Astrocyte of the cerebellum (primary cell): ENCODE results near the gene FAM227B.

Experiments used
- DNase-seq: peaks from one replicate; pipeline ENCODE4 v3.0.0-alpha.2; 2011; ENCODE audit warnings: low read depth
- H3K4me3 ChIP-seq: 2 replicates; pipeline ENCODE4 v1.5.1; 2011; ENCODE audit warnings: mild to moderate bottlenecking, low read depth, low read length, moderate library complexity
- in situ Hi-C: cut with HindIII; loops from 2 replicates; pipeline ENCODE4 v1.10.0; 2017; ENCODE audit warnings: low sequenced_read_pairs
- TF ChIP-seq, protein P1 (sequence below): IDR thresholded peaks from 2 replicates; pipeline ENCODE4 v1.5.1; 2012; ENCODE audit warnings: low read length, low read depth, moderate library complexity, mild to moderate bottlenecking; ENCODE audit errors: missing control alignments

FAM227B gene

GRCh38 chr15:49452595-49452994 lies 168.0 kb downstream of the FAM227B start:
- in situ Hi-C loops = no loop called here
- no peak for DNase-seq
- no peak overlapping the region for H3K4me3 ChIP-seq
- TF ChIP-seq, protein P1, sequence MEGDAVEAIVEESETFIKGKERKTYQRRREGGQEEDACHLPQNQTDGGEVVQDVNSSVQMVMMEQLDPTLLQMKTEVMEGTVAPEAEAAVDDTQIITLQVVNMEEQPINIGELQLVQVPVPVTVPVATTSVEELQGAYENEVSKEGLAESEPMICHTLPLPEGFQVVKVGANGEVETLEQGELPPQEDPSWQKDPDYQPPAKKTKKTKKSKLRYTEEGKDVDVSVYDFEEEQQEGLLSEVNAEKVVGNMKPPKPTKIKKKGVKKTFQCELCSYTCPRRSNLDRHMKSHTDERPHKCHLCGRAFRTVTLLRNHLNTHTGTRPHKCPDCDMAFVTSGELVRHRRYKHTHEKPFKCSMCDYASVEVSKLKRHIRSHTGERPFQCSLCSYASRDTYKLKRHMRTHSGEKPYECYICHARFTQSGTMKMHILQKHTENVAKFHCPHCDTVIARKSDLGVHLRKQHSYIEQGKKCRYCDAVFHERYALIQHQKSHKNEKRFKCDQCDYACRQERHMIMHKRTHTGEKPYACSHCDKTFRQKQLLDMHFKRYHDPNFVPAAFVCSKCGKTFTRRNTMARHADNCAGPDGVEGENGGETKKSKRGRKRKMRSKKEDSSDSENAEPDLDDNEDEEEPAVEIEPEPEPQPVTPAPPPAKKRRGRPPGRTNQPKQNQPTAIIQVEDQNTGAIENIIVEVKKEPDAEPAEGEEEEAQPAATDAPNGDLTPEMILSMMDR = no peak

DNA sequence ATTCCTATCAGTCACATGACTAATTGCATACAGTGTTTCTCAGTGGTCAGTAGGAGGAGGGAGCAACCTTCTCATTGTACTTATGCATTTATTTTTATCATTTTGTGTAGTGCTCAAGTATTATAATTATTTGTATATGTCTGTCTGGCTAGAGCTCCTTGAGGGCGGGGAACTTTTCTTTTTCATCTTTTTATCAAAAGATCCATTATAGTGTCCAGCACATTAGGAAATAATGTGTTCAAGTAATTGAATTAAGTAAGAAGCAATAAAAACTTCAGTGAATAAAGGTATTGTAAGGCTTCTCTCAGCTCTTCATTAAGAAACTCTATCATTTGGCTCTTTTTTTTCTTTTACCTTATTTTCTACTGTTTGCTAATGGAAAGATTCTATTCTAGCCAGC lies 178.8 kb downstream of the FAM227B start:
- no peak overlapping the region for H3K4me3 ChIP-seq
- in situ Hi-C loops = no loop called here
- DNase-seq = no peak
- TF ChIP-seq, protein P1 = no peak

DNA sequence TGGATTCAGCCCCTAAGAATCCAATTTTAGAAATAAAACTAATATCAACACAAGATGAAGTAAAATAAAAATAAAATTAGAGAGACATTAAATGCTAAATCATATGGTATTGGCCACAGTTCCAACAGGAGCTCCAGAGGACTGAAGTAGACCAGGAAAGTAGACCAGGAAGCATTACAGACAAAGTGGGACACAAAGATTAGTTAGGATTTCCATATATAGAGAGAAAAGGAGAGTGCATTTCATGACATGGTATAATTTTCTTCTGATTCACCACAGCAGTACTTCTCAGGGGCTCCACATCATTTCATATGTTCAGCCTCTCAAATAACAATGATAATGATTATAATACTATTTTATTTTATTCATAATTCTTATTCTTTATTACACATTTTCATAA lies 179.3 kb downstream of the FAM227B start:
- no peak overlapping the region for H3K4me3 ChIP-seq
- TF ChIP-seq, protein P1 = no peak
- DNase-seq = no peak
- in situ Hi-C loops = no loop called here

DNA sequence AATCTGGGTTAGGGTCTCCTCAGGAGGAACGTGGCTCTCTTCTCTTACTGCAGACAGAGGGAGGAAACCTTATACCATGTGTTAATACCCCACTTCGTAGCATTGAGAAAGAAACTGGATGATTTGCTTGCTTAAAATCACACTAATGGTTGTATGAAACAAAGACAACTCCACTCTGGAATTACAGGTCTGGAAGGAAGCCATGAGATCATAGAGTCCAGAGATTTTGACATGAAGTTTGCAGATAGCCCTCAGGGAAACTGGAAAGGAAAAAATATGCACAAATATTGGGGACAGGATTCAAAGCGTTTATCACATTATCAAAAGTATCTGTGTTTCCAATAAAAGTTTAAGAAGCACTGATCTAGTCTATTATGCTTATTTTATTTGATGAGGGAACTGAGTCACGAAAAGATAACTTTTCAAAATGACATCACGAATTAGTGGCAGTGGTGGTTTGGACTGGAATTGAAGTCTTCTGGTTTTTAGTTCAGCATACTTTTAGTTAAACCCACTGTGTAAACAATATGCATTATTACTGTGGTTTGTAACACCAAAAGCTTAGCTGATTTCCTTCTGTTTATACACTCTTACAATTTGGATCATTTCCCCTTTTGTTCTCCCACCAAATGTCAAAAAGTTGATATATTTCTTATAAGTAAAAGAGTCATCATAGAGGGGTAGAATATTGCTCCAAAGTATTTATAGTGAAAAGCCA lies 180.8 kb downstream of the FAM227B start:
- in situ Hi-C loops = no loop called here
- H3K4me3 ChIP-seq = no peak overlapping the region
- peak; percentile 55 for DNase-seq
- TF ChIP-seq, protein P1 = no peak

DNA sequence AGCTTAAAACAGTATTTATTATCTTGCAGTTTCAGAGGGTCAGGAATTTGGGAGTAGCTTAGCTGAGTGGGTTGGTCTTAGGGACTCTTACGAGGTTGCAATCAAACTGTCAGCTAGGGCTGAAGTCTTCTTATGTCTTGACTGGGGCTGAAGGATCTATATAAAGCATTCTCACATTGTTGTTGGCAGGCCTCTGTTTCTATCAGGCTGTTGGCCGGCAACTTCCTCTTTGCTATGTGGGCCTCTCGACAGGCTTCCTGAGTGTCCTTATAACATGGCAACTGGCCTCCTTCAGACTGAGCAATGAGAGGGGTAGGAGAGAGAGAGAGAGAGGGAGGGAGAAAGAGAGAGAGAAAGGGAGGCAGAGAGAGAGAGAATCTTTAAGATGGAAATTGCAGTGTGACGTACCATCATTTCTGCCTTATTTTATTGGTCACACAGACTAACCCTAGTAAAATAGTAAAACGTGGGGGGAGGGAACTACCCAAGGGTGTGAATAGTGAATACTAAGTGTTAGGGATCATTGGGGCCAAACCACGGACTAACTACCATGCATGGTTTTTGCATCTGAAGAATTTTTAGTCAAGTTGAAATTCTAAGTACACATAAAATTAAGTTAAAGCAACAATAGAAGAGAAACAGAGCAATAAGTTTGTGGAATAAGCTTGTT lies 181.5 kb downstream of the FAM227B start:
- no peak for DNase-seq
- H3K4me3 ChIP-seq = no peak overlapping the region
- in situ Hi-C loops = no loop called here
- TF ChIP-seq, protein P1 = no peak

DNA sequence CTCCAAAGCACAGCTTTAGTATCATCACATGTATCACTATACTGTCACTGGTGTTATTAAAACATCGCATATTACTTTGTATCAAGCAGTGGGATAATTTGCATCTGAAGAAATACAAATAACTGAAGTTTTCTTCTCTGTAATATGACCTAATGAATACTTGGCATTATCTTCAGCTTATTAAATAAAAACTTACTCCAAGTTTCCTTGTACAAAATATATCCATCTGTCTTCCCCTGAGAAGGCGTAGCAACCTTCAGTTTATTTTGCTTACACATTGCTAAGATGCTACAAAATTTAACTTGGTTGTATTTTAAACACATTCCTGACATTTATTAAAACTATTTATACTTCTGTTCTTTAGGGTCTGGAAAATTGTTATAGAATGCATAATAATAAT lies 183.9 kb downstream of the FAM227B start:
- in situ Hi-C loops = no loop called here
- TF ChIP-seq, protein P1 = no peak
- no peak for DNase-seq
- H3K4me3 ChIP-seq = no peak overlapping the region
